Measurements from ENCODE around the gene STX8.
A peak's percentile ranks its signal among the peaks of the same experiment; 100 is the strongest.
"Not testable (repeated sequence)": the region's sequence is repeated elsewhere in the genome, so short reads cannot be mapped to it uniquely, and the experiment has no call there.

STX8 gene

GRCh38 chr17:9568957-9569588, 6.5 kb downstream of the STX8 start:
- in situ Hi-C loops (cut with HindIII; ENCODE audit: low sequenced_read_pairs): no loop called here
- no peak for DNase-seq (ENCODE audit: low read depth, low spot score)
- H3K4me3 ChIP-seq (ENCODE audit: low read depth, low read length): no peak overlapping the region
- TF ChIP-seq, protein P1, sequence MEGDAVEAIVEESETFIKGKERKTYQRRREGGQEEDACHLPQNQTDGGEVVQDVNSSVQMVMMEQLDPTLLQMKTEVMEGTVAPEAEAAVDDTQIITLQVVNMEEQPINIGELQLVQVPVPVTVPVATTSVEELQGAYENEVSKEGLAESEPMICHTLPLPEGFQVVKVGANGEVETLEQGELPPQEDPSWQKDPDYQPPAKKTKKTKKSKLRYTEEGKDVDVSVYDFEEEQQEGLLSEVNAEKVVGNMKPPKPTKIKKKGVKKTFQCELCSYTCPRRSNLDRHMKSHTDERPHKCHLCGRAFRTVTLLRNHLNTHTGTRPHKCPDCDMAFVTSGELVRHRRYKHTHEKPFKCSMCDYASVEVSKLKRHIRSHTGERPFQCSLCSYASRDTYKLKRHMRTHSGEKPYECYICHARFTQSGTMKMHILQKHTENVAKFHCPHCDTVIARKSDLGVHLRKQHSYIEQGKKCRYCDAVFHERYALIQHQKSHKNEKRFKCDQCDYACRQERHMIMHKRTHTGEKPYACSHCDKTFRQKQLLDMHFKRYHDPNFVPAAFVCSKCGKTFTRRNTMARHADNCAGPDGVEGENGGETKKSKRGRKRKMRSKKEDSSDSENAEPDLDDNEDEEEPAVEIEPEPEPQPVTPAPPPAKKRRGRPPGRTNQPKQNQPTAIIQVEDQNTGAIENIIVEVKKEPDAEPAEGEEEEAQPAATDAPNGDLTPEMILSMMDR (IDR thresholded peaks at IDR 0.05; ENCODE audit: low read depth, low read length): no peak

DNA sequence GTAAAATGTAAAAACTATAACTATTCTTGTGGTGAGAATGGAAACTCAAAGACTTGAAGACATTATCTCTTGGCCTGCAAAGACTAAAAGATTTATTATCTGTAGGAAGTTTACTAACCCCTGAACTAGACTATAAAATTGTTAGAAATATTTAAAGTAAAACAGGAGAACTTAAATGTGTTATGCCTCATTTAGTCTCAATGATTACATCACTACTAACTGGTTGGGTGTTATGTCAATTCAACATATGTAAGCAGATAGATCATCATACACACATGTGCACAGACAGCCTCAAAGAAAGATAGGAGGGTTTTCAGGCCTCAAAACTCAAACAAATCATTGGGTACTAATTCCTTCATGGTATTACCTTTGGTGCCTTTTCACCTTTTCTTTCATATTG, 7.6 kb downstream of the STX8 start:
- no peak overlapping the region for H3K4me3 ChIP-seq (ENCODE audit: low read depth, low read length)
- in situ Hi-C loops (cut with HindIII; ENCODE audit: low sequenced_read_pairs): no loop called here
- TF ChIP-seq, protein P1 (IDR thresholded peaks at IDR 0.05; ENCODE audit: low read depth, low read length): no peak
- no peak for DNase-seq (ENCODE audit: low read depth, low spot score)

DNA sequence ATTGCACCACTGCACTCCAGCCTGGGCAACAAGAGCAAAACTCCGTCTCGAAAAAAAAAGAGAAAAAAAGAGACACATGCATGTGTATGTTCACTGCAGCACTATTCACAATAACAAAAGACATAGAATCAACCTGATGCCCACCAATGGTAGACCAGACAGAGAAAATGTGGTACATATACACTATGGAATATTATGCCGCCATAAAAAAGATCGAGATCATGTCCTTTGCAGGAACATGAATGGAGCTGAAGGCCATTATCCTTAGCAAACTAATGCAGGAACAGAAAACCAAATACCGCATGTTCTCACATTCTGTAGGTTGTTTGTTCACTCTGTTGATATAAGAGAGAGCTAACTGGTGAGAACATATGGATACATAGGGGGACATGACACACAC, 8.9 kb downstream of the STX8 start:
- H3K4me3 ChIP-seq (ENCODE audit: low read depth, low read length); DNase-seq (ENCODE audit: low read depth, low spot score); in situ Hi-C loops (cut with HindIII; ENCODE audit: low sequenced_read_pairs): not testable (repeated sequence)

GRCh38 chr17:9566067-9566466, 9.6 kb downstream of the STX8 start:
- no peak overlapping the region for H3K4me3 ChIP-seq (ENCODE audit: low read depth, low read length)
- in situ Hi-C loops (cut with HindIII; ENCODE audit: low sequenced_read_pairs): no loop called here
- DNase-seq (ENCODE audit: low read depth, low spot score): peak; percentile 5
- TF ChIP-seq, protein P1 (IDR thresholded peaks at IDR 0.05; ENCODE audit: low read depth, low read length): no peak

GRCh38 chr17:9564104-9564503, 11.5 kb downstream of the STX8 start:
- no peak overlapping the region for H3K4me3 ChIP-seq (ENCODE audit: low read depth, low read length)
- in situ Hi-C loops (cut with HindIII; ENCODE audit: low sequenced_read_pairs): no loop called here
- DNase-seq (ENCODE audit: low read depth, low spot score): no peak
- TF ChIP-seq, protein P1 (IDR thresholded peaks at IDR 0.05; ENCODE audit: low read depth, low read length): no peak

DNA sequence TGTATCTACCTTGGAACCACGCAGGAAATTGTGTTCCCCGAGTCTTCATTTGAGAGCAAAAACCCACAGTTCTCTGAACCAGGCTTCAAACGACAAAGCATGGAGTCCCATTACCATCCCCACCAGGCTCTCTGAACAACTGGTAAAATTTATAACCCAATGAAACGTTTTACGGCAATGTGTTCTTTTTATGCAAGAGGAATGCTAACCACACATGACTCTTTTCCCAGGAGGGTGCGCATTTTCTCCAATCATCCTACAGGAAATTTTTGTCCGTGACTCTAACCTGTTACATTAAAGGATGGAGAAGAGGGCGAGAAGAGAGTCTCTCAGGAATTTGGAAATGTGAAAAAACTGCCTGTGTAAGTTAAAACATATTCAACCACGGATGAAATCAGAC, 17.8 kb downstream of the STX8 start:
- TF ChIP-seq, protein P1 (IDR thresholded peaks at IDR 0.05; ENCODE audit: low read depth, low read length): no peak
- DNase-seq (ENCODE audit: low read depth, low spot score): no peak
- H3K4me3 ChIP-seq (ENCODE audit: low read depth, low read length): no peak overlapping the region
- in situ Hi-C loops (cut with HindIII; ENCODE audit: low sequenced_read_pairs): no loop called here

GRCh38 chr17:9557161-9557755, 18.4 kb downstream of the STX8 start:
- TF ChIP-seq, protein P1 (IDR thresholded peaks at IDR 0.05; ENCODE audit: low read depth, low read length): no peak
- in situ Hi-C loops (cut with HindIII; ENCODE audit: low sequenced_read_pairs): no loop called here
- DNase-seq (ENCODE audit: low read depth, low spot score): no peak
- no peak overlapping the region for H3K4me3 ChIP-seq (ENCODE audit: low read depth, low read length)
